Activated naive CD4-positive, alpha-beta T cell treated with anti-CD3 and anti-CD28 coated beads for 36 hours (primary cell): ENCODE measurements around the gene HTR7. TPM values are rescaled to one million over a fixed set of nuclear protein-coding genes. Genes with fewer than 3 reads are reported as not detected.

Experiments used
- CTCF ChIA-PET: fragments of 350-600 bp; sonication (Branson Sonifier 250); formaldehyde crosslinking; loops from one replicate; lab custom pipeline; 2021; ENCODE audit warnings: antibody characterized with exemption; lab: Charles Lee
- DNase-seq: peaks from one replicate; pipeline ENCODE4 v3.0.0-alpha.2; 2020
- H3K27ac Mint-ChIP-seq: one replicate; pipeline ENCODE4 v1.8.0; 2021; ENCODE audit warnings: mild to moderate bottlenecking, mixed read lengths
- H3K27me3 Mint-ChIP-seq: one replicate; pipeline ENCODE4 v1.8.0; 2021; ENCODE audit warnings: low read depth, mixed read lengths
- H3K36me3 Mint-ChIP-seq: one replicate; pipeline ENCODE4 v1.8.0; 2021; ENCODE audit warnings: low read depth, mixed read lengths
- H3K4me1 Mint-ChIP-seq: one replicate; pipeline ENCODE4 v1.8.0; 2021; ENCODE audit warnings: low read depth, mixed read lengths
- H3K4me3 Mint-ChIP-seq: one replicate; pipeline ENCODE4 v1.8.0; 2021; ENCODE audit warnings: mild to moderate bottlenecking, moderate library complexity, mixed read lengths
- H3K9me3 Mint-ChIP-seq: one replicate; pipeline ENCODE4 v1.8.0; 2021; ENCODE audit warnings: mixed read lengths
- intact Hi-C: fragments of 100-400 bp; cut with micrococcal nuclease; formaldehyde crosslinking; loops from one replicate; pipeline ENCODE4 v1.15.1; 2023
- total RNA-seq, 2 experiments: library from RNA; stranded (reverse); gene quantifications; one replicate each; pipeline ENCODE4 v1.2.3, GENCODE V29; 2021

The HTR7 gene
- total RNA-seq, 2 experiments from 2014 or later, result 0.10 TPM; not detected in 1

DNA sequence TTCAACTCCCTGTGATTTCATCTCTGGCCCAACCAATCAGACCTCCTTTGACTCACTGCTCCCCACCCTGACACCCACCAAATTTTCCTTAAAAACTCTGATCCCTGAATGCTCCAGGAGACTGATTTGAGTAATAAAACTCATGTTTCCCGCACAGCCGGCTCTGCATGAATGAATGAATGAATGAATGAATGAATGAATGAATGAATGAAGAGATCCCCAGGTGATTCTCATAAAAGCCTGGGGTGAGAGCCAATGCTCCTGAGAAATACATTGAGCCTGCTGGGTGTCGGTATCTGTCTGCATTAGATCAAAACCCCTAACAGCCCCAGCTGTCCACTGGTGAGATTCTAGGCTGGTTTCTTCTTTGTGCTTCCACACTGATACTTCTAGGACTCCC is 58.7 kb downstream of the HTR7 start:
- Mint-ChIP-seq H3K4me1 (no peaks in the 10 kb centered on the region), H3K27me3 (peaks cover 14% of the 10 kb centered on the region), H3K36me3 (no peaks in the 10 kb centered on the region), H3K4me3 (no peak overlapping the region), H3K9me3 (peaks cover 8% of the 10 kb centered on the region), H3K27ac (no peak overlapping the region)
- DNase-seq, result no peak
- intact Hi-C loops, result no loop called here
- CTCF ChIA-PET, result no interaction called here

DNA sequence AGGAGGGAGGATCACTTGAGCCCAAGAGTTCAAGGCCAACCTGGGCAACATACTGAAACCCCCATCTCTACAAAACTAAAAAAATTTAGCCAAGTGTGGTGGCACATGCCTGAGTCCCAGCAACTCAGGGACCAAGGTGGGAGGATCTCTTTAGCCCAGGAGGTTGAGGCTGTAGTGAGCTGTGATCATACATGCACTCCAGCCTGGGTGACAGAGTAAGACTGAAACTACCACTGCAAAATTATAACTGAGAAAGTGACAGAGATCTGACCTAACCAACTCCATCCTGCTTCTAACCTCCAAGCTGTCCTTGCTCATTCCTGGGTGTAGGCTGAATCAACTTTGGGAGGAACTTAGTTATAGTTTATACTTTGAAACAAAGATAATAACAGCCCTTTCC is 59.4 kb downstream of the HTR7 start:
- Mint-ChIP-seq H3K4me3 (no peak overlapping the region), H3K9me3 (peaks cover 8% of the 10 kb centered on the region), H3K36me3 (no peaks in the 10 kb centered on the region), H3K27ac (no peak overlapping the region), H3K4me1 (no peaks in the 10 kb centered on the region), H3K27me3 (peaks cover 14% of the 10 kb centered on the region)
- DNase-seq, result no peak
- intact Hi-C loops, result no loop called here
- CTCF ChIA-PET, result interaction anchor here (1.4 kb wide), 1 partner anchor 11 kb away, joined by 8 read pairs; no protein-coding TSS in a partner anchor

DNA sequence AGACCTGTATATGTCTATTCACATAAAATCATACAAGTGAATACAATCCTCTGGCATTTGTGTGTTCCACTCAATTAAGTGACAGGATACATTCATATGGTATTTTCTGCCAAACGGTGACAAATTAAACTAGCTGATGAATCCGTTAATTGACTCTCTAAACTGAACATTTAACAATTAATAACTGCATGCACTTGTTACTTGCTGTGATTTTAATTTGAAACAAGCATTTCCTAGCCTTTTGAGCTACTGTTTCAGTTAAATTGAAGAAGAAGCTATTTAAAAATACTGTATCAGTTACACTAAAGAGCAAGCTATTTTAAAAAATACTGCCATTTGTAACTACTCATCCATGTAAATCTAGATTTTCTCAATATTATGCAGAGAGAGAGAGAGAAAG is 67.4 kb downstream of the HTR7 start:
- no peaks in the 10 kb centered on the region for H3K4me1 Mint-ChIP-seq
- no peaks in the 10 kb centered on the region for H3K36me3 Mint-ChIP-seq
- CTCF ChIA-PET, result no interaction called here
- H3K4me3 Mint-ChIP-seq, result no peak overlapping the region
- H3K9me3 Mint-ChIP-seq, result peaks cover 4% of the 10 kb centered on the region
- H3K27me3 Mint-ChIP-seq, result peaks cover 8% of the 10 kb centered on the region
- intact Hi-C loops, result no loop called here
- H3K27ac Mint-ChIP-seq, result no peak overlapping the region
- DNase-seq, result no peak

DNA sequence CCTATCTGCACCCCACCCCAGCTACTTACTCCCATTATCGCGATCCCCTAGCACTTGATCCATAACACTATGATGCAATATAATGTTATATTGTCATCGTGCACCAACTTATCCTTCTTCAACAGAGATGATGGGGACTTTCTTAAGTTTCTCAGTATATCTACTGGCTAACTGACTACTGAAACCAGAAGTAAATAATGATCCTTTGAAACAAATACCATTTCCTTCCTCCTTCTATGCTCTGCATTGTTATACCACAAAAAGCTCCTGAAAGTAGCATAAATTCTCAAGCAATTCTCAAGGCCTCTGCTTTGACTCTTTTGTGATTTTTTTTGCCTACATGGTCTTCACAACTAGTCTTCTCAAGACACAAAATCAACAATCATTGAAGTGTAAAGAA is 68.9 kb downstream of the HTR7 start:
- Mint-ChIP-seq H3K4me1 (no peaks in the 10 kb centered on the region), H3K27me3 (peaks cover 4% of the 10 kb centered on the region), H3K36me3 (no peaks in the 10 kb centered on the region), H3K9me3 (no peaks in the 10 kb centered on the region), H3K27ac (no peak overlapping the region), H3K4me3 (no peak overlapping the region)
- CTCF ChIA-PET, result interaction anchor here (1.0 to 2.7 kb wide), 7 partner anchors 17 to 177 kb away, joined by 3 to 13 read pairs (median 3); no protein-coding TSS in a partner anchor
- intact Hi-C loops, result loop anchor here (1.0 to 5.0 kb wide), 4 partner anchors 38 to 996 kb away; no protein-coding TSS in a partner anchor
- DNase-seq, result no peak

DNA sequence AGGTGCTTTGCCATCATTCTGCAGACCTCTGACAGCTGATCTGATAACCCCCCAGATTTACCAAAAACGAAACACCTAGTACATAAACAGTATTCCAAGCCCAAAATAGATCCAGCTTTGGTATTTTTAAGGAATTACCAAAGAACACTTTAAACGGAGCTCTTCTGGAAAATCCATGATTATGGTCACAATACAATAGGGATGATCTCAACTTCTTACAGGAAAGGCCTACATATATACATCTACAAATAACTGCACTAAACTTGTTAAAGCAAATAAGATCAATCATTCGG is 69.7 kb downstream of the HTR7 start:
- Mint-ChIP-seq H3K27ac (no peak overlapping the region), H3K9me3 (no peaks in the 10 kb centered on the region), H3K27me3 (peaks cover 4% of the 10 kb centered on the region), H3K36me3 (no peaks in the 10 kb centered on the region), H3K4me1 (no peaks in the 10 kb centered on the region), H3K4me3 (no peak overlapping the region)
- intact Hi-C loops, result loop anchor here (1.0 to 5.0 kb wide), 4 partner anchors 37 to 995 kb away; no protein-coding TSS in a partner anchor
- CTCF ChIA-PET, result interaction anchor here (0.6 to 2.7 kb wide), 19 partner anchors 10 to 364 kb away, joined by 3 to 13 read pairs (median 3); no protein-coding TSS in a partner anchor
- no peak for DNase-seq

DNA sequence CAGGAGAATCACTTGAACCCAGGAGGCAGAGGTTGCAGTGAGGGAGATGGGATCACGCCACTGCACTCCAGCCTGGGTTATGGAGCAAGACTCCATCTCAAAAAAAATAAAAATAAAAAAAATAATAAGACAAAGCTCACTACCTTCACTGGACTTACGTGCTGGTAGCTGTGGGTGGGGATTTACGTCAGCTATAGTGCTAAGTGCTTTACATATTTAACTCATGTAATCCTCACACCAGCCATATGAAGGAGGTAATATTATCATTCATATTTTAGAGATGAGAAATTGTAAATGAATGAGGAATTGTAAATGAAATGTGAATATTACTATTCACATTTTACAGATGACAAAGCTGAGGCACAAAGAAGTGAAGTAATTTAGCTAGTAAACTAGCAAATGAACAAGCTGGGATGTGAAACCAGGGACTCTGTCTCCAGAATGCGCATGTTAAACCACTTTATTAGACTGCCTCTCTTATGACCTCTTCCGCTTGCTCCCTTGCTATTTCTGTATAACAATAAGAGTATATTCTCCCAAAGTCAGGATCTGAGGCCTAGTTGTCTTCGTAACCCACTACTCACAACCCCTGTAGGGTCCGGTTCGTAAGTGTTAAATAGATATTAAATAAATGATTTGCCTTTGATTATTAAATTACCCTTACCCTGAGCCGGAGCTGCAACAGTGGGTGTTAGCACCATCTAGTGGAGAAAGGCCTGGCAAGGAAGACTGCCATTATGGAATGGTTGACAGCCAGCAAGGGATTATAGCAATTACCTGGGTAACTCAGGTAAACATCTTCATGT is 70.2 kb downstream of the HTR7 start:
- no peak overlapping the region for H3K4me3 Mint-ChIP-seq
- DNase-seq, result peak; percentile 48
- H3K36me3 Mint-ChIP-seq, result no peaks in the 10 kb centered on the region
- H3K27ac Mint-ChIP-seq, result no peak overlapping the region
- peaks cover 4% of the 10 kb centered on the region for H3K27me3 Mint-ChIP-seq
- CTCF ChIA-PET, result interaction anchor here (0.6 to 2.7 kb wide), 21 partner anchors 9 to 364 kb away, joined by 3 to 13 read pairs (median 3); no protein-coding TSS in a partner anchor
- H3K4me1 Mint-ChIP-seq, result no peaks in the 10 kb centered on the region
- no peaks in the 10 kb centered on the region for H3K9me3 Mint-ChIP-seq
- intact Hi-C loops, result loop anchor here (1.0 to 5.0 kb wide), 4 partner anchors 36 to 994 kb away; no protein-coding TSS in a partner anchor

DNA sequence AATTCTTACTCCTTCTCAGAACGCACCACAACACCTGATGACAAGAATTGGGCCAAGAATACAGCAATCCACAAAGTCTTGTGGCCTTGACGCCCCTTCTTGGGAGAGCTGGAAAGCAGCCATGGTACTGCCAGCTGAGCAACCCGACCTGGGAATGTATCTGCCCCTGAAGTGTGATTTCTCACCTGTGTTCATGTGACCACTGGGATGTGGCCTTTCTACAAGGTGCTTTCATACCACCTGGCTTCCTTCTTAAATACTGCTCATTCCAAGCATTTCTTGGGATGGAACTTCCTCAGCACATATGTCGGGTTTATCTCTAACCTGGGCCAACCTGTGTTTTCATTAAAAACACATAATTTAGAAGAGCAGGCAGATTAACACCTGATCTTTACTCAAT is 72.1 kb downstream of the HTR7 start:
- Mint-ChIP-seq H3K27ac (no peak overlapping the region), H3K4me1 (no peaks in the 10 kb centered on the region), H3K4me3 (no peak overlapping the region), H3K9me3 (no peaks in the 10 kb centered on the region), H3K36me3 (no peaks in the 10 kb centered on the region), H3K27me3 (peaks cover 4% of the 10 kb centered on the region)
- intact Hi-C loops, result loop anchor here (5.0 kb wide), 1 partner anchor 638 kb away; no protein-coding TSS in a partner anchor
- CTCF ChIA-PET, result interaction anchor here (0.7 to 0.9 kb wide), 2 partner anchors 34 to 35 kb away, joined by 3 read pairs; no protein-coding TSS in a partner anchor
- DNase-seq, result no peak

DNA sequence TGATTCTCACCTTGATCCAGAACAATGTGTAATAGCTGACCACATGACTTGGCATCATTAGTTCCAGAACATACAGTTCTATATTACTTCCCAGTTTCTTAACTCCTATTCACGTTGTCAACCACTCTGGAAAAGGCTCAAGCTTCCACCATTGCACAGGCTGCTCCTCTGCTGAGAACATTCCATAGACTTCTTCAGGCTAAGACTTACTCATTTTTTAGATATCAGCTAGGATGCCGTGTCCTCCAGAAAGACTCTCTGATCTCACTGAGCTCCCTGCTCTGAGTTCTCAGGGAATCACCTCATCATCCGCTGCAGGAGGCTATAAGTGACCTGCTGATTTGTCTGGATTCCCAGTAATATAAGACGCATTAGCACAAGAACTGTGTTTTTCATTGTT is 73.1 kb downstream of the HTR7 start:
- Mint-ChIP-seq H3K4me1 (no peaks in the 10 kb centered on the region), H3K9me3 (no peaks in the 10 kb centered on the region), H3K36me3 (no peaks in the 10 kb centered on the region), H3K27me3 (peaks cover 2% of the 10 kb centered on the region), H3K4me3 (no peak overlapping the region), H3K27ac (no peak overlapping the region)
- CTCF ChIA-PET, result interaction anchor here (0.9 to 1.0 kb wide), 2 partner anchors 34 to 57 kb away, joined by 3 to 4 read pairs; no protein-coding TSS in a partner anchor
- DNase-seq, result no peak
- intact Hi-C loops, result loop anchor here (5.0 kb wide), 1 partner anchor 637 kb away; no protein-coding TSS in a partner anchor

DNA sequence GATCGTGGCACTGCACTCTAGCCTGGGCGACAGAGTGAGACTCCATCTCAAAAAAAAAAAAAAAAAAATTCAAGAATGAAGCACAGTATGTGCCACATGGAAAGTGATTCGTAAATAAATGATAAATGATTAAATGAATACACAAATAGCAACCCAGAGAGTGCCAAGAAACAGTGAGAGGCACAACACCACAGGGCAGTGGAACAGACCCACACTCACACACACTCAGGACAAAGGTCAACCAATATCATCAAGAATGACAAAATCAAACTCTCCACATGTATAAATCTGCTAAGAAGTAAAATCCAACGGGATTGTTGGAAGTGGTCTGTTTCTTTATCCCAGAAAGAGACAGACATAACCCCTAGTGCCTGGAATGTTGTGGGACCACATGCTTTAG is 77.4 kb downstream of the HTR7 start:
- no peak for DNase-seq
- Mint-ChIP-seq H3K36me3 (no peaks in the 10 kb centered on the region), H3K27ac (no peak overlapping the region), H3K9me3 (no peaks in the 10 kb centered on the region), H3K4me1 (no peaks in the 10 kb centered on the region), H3K4me3 (no peak overlapping the region), H3K27me3 (peaks cover 4% of the 10 kb centered on the region)
- CTCF ChIA-PET, result no interaction called here
- intact Hi-C loops, result no loop called here

DNA sequence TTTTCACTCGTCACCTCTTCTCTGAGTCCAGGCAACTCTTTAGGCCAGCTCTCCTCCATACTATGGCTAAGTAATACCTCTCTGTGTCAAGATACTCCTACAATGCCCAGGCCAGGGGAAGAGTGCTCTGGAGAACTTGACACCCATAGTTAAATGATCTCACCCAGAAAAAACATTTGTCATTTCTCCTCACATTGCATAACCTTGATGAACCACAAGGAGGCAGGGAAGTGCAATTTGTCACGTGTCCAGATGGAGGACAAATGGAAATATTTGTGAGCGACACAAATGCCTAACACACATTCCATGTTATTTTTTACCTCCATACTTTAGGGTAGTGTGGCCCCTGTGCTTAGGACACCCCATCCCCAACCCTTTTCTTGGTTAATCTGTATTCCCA is 78.3 kb downstream of the HTR7 start:
- Mint-ChIP-seq H3K27ac (no peak overlapping the region), H3K9me3 (no peaks in the 10 kb centered on the region), H3K27me3 (peaks cover 4% of the 10 kb centered on the region), H3K4me1 (no peaks in the 10 kb centered on the region), H3K4me3 (no peak overlapping the region), H3K36me3 (no peaks in the 10 kb centered on the region)
- no peak for DNase-seq
- intact Hi-C loops, result no loop called here
- CTCF ChIA-PET, result no interaction called here

DNA sequence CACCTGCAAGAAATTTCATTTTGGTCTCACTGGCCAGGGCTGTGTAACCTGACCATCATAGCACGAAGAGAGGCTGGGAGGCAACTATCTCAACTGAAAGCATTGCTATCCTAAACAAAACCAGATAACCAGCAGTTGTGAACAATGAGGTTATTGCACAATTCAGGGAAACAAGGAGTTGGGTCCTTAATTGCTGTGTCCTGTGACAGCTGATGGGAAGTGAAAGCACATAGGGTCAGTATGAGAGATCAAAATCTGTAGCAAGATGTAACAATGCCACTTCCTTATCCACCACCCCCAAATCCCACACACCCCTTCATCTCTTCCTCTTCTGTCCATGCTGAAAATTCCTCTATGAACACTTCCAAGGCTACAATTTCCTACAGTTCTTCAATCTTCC is 80.2 kb downstream of the HTR7 start:
- Mint-ChIP-seq H3K4me3 (no peak overlapping the region), H3K27me3 (peaks cover 7% of the 10 kb centered on the region), H3K36me3 (no peaks in the 10 kb centered on the region), H3K9me3 (no peaks in the 10 kb centered on the region), H3K27ac (no peak overlapping the region), H3K4me1 (no peaks in the 10 kb centered on the region)
- no peak for DNase-seq
- CTCF ChIA-PET, result interaction anchor here (0.7 kb wide), 1 partner anchor 10 kb away, joined by 3 read pairs; no protein-coding TSS in a partner anchor
- intact Hi-C loops, result no loop called here

DNA sequence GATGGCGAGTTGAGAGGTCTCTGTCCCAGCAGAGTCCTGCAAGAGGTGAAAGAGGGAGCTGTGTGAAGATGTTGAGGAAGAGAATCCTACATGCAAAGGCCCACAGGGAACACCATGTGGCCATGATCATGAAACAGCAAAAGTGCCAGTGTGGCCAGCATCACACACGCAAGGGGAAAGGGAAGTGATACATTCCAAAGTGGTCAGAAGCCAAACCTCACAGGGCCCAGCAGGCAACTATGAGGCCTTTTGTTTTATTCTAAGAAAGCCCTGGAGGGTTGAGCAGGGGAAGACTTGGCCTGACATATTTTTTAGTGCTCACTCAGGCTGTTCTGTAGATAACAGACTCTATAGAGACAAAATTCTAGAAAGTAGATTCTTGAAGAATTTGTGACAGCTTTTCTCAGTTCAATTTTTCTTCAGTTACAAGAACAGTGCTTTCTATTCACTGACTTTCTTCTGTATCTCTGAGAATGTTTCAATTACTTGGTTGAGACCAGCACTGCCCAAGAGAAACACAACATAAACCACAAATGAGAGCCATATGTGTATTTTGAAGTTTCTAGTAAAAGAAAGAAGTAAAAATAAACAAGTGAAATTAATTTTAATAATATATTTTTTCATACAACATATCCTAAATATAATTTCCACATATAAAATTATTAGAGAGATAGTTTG is 82.3 kb downstream of the HTR7 start:
- Mint-ChIP-seq H3K4me1 (no peaks in the 10 kb centered on the region), H3K36me3 (no peaks in the 10 kb centered on the region), H3K27me3 (peaks cover 10% of the 10 kb centered on the region), H3K27ac (no peak overlapping the region), H3K4me3 (no peak overlapping the region), H3K9me3 (no peaks in the 10 kb centered on the region)
- intact Hi-C loops, result no loop called here
- no peak for DNase-seq
- CTCF ChIA-PET, result no interaction called here
